NCI-H2171 treated with DMSO at 0.1 percent for 48 hours (cell line): Measurements from ENCODE around the gene FAT2.

Experiments used
- DNase-seq: peaks from one replicate; lab custom pipeline; 2025; lab: John Stamatoyannopoulos, UW

FAT2 gene, protein sequence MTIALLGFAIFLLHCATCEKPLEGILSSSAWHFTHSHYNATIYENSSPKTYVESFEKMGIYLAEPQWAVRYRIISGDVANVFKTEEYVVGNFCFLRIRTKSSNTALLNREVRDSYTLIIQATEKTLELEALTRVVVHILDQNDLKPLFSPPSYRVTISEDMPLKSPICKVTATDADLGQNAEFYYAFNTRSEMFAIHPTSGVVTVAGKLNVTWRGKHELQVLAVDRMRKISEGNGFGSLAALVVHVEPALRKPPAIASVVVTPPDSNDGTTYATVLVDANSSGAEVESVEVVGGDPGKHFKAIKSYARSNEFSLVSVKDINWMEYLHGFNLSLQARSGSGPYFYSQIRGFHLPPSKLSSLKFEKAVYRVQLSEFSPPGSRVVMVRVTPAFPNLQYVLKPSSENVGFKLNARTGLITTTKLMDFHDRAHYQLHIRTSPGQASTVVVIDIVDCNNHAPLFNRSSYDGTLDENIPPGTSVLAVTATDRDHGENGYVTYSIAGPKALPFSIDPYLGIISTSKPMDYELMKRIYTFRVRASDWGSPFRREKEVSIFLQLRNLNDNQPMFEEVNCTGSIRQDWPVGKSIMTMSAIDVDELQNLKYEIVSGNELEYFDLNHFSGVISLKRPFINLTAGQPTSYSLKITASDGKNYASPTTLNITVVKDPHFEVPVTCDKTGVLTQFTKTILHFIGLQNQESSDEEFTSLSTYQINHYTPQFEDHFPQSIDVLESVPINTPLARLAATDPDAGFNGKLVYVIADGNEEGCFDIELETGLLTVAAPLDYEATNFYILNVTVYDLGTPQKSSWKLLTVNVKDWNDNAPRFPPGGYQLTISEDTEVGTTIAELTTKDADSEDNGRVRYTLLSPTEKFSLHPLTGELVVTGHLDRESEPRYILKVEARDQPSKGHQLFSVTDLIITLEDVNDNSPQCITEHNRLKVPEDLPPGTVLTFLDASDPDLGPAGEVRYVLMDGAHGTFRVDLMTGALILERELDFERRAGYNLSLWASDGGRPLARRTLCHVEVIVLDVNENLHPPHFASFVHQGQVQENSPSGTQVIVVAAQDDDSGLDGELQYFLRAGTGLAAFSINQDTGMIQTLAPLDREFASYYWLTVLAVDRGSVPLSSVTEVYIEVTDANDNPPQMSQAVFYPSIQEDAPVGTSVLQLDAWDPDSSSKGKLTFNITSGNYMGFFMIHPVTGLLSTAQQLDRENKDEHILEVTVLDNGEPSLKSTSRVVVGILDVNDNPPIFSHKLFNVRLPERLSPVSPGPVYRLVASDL (N-terminal part only)

DNA sequence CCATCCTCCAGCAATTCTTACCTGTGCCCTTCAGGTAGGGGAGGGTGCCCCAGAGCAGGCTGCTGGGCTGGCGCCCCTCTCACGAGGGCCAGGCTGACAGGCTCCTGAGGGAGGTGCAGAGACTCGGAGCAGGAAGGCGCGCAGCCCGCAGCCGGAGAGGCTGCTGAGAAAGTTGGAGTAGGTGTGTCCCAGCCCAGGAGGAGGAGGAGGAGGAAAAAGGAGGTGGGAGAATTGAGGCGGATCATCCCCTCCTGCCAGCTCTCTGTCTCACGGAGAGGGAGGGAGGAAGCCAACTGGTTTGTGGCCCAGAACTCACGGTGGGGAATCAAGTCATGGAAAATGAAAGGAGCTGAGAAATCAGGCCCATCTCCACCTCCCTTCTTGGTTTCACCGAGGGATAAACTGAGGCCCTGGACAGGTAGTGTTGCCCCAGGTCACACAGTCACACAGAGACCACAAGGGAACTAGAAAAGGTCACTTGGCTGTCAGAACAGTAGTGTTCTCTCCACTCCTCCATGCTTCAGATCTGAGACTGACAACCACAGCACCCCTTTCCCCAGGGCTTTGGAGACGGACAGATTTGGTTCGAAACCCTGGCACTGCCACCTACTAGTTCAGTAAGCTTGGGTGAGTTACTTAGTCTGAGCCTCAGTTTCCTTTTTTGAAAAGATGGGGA, at the start of gene FAT2:
TSS of gene FAT2 (minus strand) at position 188 of the 676 bp plus-strand sequence. CDS start 22,400 bp downstream, outside the sequence.
- no peak for DNase-seq

DNA sequence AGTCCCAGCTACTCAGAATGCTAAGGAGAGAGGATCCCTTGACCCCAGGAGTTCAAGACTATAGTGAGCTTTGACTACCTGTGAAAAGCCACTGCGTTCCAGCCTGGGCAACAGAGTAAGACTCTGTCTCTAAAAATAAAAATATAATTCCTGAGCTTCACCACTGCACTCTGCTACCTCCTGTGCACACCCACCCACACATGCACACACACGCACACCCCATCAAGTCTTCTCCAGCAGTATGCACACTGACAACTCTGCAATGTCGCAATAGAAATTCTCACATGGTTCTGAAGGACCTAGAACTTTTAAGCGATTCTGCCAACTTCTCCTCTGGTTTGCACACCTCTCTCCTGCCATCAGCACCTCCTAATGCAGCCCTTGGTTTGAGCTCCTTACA, 47.5 kb upstream of the FAT2 start:
- DNase-seq = no peak

DNA sequence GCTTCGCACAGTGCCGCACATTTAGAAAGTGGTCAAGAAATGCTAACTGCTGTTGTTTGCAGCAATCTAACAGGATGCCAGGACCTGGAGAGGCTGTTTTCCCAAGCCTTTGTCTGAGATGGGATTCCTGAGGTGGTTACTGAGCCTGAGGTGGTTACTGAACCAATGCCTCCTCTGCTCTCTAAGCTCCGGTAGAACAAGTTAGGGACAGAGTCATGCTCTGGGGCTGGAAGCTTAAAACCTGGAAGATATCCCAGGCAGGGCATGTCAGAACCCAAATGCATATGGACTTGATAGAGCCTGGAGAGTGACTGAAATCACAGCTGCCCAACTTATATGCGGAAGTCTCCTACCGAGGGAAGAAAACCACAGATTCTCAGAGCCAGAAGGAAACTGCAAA, 46.5 kb upstream of the FAT2 start:
- DNase-seq = no peak

DNA sequence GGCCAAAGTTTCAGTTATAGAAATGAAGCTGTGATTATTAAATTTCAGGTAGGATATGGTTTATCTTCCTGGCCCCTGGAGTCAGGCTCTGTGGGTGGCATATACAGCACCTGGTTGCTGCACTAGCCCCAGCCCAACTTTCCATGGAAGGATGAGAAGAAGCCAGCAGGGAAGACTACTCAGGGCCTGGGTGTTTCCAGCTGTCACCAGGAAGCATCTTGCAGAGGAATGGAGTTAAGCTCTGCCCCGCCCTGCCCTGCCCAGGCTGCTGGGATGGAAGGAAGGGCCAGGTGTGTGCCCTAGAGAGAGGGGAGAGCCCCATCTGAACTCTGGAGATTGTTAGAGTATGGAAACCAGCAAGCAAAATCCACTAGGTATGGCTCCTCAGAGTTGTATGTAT, 42.8 kb upstream of the FAT2 start:
- DNase-seq = no peak

DNA sequence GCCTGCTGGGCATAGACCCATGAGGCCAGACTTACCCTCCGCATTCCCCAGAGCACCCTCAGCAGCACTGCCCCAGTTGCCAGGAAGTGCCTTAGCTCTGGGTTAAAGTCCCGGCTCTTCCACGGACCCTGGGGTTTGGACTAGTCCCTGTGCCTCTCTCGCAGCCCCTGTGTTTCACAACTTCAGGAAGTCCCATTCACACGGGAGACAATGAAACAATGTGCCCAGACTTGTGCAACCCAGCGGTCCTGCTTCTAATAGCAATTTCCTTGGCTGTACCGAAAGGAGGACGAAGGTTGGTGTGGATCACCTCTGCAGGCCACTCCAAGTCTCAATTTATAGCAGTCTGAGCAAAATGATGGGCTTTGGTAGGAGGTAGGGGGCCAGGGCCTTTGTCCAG, 41.8 kb upstream of the FAT2 start:
- DNase-seq = no peak

DNA sequence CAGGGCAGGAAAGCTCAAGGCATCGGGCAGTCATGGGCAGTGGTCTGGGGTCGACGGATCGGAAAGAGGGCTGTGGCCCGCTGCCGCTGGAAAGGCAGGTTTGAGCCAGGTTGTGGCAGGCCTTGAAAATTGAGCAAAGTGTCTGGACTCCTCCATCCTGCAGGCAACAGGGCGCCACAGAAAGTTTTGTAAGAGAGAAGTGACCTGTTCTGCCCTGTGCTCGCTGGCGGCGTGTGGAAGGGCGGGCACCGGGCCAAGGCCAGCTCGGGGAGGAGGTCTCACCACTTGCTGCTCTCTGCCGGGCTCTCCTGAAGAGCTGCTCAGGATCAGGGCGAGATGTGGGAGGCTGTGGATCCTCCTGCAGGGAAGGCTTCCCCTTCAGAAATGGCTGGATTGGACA, 41.4 kb upstream of the FAT2 start:
- no peak for DNase-seq

DNA sequence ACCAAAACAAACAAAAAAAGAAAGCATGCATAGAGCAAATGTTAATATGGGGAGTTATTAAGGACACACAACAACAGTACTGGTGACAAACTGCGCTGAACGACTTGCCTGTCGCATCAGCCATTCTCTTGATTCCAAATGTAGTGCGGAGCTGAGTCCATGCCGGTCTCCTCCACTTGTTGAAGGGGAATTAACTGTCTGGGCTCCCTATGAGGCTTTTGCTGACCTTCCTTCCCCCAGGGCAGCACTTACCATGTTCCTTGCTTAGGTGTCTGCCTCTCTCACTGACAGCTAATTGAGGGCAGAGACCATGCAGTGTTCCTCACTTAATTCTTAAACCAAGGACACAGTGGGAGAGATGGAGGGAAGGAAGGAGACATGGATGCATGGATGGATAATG, 40.8 kb upstream of the FAT2 start:
- DNase-seq = no peak

DNA sequence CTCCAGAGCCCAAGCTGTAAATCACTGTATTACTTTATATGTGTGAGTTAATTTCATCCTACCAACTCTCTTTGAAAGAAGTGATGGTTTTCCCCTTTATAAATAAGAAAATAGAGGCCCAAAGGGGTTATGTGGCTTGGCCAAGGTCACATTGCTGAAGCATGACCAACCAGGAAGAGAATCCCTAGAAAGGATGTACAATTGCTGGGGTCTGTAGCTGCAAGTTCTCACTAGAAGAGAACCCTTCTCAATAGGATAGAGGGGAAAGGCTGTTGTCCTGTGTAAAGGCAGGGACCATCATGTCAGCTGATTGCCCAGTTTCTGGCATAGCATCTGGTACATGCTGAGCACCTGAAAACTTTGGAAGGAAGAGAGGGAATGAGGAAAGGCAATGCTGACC, 39.0 kb upstream of the FAT2 start:
- DNase-seq = no peak

DNA sequence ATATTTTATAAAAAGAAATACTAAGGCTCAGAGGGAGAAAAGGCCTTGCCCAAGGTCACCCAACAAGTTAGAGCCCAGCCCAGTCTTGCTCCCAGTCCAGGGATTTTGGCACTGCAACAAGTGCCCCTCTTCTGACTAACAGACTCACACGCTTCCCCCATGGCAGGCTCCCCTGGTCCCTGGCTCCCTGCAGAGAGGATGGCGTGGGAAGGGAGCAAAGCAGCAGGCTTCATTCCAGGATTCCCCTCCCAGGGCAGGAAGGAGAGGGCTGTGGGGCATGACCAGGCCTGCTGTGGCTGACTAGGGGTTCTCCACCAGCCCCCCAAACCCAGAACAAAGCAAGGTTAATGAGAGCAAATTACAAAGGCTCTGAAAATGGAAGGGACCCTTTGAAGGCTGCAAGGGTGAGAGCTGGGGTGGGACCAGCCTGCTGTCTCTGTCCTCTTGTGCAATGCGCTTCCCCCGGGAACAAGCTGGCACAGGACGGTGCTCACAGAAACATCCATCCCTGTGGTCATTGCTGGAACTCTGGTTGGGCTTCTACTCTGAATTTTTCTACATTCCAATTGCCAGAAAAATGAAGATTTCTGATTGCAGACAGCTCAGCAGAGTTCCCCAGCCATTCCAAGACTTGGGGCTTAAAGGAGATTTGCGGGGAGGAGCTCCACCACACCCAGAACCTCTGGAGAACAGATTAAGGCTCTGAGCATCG, 37.1 kb upstream of the FAT2 start:
- no peak for DNase-seq

DNA sequence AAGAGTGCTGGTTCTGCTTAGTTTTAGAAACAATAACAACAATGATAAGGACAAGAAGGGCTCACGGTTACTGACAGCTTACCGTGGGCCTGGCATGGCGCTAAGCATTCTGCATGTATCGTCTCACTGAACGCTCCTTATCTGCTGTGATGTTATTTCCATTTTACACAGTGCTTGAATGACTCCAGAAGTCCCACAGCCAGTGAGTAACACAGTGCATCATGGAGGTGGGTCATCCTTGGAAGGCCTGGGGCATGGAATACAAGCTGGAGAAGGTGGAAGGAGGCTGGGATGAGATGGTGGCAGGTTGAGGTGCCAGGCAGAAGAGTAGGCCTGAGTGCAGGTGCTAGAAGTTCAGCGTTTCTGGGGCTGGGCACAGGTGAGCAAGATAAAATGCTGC, 36.5 kb upstream of the FAT2 start:
- DNase-seq = no peak

DNA sequence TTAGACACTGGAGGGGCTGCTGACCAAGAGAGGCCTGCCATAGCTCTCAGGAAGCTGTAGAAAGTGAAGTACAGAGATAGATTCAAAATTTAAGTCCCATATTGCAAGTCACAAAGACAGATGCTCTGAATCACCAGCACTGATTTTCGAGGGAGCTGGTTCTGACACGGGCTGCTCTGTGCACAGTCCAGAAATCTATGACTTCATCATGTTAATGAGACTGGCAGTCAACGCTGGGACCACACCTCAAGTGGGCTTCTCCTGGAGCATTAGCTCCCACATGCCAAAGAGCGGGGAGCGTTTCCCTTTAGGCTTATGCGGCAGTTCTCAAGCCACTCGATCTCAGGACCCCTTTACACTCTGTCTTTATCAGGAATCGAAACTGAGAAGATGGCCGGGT, 34.2 kb upstream of the FAT2 start:
- DNase-seq = no peak

DNA sequence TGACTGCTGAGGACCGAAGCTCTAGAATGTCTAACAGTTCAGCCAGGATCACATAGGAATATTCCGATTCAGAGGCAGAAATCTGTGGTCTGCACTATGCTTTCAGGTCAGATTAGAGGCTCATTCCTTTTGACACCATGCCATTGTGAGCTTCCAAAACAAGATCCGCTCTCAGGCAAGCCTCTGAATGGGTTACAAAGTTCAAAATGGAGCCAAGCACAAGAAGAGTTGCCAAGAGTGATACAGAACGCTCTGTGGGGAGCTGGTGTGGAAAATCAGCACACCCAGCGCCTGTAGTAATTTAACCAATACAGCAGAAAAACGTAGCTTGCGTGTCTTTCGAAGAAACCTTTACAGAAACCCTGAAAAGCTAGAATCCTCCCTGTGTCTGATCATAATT, 33.3 kb upstream of the FAT2 start:
- no peak for DNase-seq

DNA sequence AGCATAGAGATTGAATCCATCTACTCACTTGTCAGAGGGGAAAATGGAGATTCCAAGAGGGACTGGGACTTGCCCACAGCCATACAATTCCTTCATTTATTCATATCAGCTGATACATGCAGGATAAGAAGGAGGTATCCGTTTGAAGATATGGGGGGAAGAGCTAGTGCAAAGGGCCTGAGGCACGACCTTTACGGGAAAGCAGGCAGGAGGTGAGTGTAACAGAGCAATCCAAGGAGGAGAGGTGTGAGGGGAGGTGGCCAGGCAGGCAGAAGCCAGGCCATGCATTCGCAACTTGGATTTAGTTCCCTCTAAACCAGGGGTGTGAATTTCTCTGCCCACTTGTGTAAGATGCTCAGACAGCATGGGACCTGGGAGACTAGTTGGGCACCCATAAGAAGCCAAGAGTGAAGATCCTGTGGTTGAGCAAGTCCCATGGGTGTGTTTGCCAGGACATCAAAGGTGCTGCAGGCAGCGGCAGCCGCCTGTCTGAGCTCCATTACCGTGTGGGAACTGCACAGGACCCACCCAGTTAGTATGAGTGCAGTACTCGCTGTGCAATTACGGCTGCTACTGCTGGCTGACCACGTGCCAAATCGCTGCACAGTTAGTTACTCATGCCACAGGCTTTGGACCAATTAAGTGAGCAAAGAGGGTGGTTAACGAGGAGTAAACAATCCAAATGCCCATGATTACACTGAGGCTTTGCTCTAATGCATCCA, 31.4 kb upstream of the FAT2 start:
- no peak for DNase-seq

DNA sequence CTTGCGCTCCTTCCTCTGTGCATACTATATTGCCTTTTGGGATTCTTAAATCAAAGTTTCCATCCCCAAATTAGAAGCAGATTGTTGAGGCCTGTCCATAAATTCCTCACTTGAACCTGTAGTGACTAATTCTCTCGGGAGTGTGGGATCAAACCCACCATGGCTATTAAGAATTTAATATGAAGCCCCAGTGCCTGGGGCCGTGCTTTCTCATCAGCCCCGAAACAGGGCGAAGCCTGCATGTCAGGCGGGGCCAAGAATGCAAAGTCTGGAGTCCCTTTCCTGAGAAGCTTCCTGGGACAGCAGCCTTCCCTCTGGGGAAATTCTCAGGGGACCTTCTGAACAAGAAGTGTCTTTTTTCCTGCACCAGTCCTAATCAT, 29.3 kb upstream of the FAT2 start:
- no peak for DNase-seq

DNA sequence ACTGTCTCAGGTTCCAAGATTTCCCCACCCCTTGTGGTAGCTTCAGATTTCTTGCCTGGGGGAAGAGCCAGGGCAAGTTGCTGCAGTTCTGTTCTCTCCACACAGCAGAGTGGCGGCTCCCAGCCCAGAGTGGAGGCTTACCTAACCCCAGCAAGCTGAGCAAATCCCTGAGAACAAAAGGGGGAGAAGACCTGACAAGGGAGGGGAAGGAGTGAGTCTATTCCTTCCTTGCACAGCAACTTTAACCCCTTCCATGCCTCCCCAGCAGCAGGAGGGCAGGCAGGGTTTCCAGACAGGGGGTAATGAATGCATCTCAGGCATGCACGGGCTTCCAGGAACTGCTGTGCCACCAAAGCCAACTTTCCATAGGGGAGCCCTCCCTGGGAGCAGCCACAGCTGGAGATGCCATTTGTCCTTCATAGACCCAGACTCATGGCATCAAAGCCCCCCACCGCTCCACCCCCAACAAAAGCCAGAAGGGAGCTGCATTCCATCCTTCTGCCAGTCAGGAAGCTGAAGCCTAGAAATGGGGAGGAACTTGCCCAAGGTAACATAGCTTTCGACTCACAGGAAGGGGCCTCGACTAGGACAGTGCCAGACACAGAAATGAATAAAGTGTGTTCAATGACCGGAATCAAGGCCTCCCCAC, 28.8 kb upstream of the FAT2 start:
- DNase-seq = no peak

DNA sequence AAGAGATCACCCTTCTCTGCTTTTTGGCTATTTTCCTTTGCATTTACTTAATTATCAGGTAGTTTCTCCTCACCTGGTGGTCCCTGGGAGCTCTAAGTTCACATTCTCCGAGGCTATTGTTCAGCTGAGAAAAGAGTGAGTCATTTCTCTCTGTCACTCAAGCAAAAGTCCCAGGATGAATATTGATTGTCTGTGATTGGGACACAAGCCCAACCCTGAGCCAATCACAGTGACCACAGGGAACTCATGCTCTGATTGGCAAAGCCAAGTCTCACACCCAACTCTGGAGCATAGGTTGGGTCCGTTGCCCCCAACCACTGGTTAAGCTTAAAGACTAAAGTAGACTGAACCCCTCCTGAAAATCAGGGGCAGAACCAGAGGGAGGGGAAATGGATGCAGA, 27.8 kb upstream of the FAT2 start:
- no peak for DNase-seq

DNA sequence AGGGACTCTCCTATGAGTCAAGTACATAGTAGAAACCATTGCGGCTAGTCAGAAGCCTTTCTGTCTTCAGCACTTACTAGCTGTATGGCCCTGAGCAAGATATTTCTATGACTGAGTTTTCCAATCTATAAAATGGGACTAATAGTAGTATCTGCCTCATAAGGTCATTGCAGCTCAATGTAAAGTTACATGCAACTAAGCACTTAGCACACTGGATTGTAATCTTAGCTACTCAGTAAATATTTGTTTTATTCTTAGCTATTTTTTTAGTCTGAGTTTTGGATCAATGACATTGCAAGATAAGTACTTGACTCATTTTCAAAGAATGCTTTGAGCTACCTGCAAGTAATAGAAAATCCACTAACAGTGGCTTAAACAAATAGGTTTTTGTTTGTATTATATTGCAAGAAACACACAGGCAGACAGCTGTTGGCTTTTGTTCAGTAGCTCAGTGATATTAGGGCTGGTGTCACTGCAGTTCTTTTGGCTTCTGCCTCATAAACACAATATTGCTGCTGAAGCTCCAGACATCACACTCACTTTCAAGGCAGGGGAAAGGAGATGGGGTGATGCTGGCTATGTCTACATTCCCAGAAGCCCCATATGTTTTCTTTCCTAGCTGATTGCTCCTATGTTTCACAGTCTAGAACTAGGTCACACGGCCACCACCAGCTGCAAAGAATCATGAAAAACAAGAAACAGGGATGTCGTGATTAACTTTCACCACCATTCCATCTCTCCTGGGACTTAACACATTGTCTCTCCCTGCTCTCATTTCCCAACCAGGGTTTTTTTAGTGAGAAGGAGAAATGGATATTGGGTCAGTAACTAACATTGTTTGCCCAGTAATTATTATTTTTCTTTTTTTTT, 26.9 kb upstream of the FAT2 start:
- DNase-seq = no peak

DNA sequence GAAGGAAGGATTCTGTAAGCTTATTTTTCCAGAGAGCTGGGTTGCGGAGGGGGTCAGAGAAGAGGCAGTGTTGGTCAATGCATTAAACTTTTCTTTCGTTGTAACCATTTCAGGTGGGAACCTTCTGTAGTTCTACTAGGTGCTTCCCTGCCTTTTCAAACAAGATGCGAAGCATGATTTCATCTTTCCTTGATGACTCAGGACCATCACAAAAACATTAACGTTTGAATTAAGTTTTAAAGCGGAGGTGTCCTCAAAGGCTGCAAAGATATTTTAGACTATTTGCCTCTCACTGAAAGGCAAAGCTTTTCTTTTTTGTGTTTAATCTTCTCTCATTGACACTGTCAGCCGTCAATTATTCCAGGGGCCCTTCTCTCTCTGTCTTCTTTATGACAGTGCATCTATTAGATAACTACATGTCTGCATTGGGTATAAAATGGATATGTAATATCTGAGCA, 26.3 kb upstream of the FAT2 start:
- DNase-seq = no peak

DNA sequence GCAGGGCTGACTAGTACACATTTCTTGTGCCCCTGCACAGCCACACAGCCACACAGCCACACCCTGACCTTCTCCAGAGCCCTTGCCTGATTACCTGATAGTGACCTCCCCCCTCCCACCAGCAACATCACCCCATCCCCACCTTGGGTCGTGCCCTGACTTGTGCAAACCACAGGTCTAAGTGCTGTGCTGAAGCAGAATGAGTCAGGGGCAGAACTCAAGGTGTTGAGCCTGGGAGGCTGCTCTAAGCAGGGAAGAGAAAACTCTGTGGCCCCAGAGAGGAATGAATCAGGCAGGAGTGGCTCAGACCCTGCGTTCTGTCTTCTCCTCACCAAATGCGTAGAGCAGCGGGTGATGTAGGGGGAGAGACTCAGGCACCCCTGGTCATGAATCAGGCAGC, 24.3 kb upstream of the FAT2 start:
- no peak for DNase-seq
